Ovary (tissue), 3 donors: ENCODE data around the gene VAV3.

Experiments used
- CTCF ChIP-seq, 3 donors: fragments of 450-650 bp in 2 of 3; fragments of 200-600 bp in 1 of 3; IDR thresholded peaks; one replicate each; pipeline versions ENCODE4 v1.5.1 to v1.8.0; 2016 to 2022; ENCODE audit warnings: antibody characterized with exemption in 3 of 3, mild to moderate bottlenecking in 1 of 3
- POLR2A ChIP-seq: fragments of 450-650 bp; IDR thresholded peaks from one replicate; pipeline ENCODE4 v1.6.1; 2017; ENCODE audit warnings: antibody characterized with exemption, mild to moderate bottlenecking, moderate library complexity
- donor health status: DM: no; HTN: no; CAD: no.

- no peak for TF ChIP-seq POLR2A
- no peak for TF ChIP-seq CTCF (IDR thresholded peaks at IDR 0.05)
Observed at GRCh38 chr1:107649023-107649422, 316.0 kb downstream of the VAV3 start.
